Measurements from ENCODE around the gene USP10.

The USP10 gene

DNA sequence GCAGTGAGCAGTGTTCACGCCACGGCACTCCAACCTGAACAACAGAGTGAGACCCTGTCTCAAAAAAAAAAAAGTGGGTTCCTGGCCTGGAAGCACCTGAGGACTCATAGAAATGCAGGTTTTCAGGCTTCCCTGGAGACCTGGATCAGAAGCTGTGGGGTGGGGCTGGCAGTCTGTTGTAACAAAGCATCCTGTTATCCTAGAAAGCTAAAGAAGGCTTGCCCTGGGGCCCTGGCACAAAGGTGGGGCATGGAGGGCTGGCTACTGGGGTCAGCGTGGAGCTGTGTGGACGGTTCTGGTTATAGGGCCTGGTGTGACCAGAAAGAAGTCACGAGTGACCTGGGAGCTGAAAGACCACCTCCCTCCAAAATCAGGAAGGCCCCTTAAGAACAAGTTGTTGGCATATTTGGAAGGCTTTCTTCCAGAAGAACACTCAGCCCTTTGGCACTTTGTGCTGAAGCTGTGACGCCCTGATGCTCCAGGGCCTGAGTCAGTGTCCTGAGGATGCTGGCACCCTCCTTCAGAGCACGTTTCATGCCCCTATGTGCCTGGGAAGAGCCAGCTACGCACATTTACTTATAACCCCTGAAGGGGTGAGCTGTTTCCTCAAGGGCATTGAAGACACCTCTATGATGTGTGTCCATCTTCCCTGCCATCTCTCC, 126.2 kb downstream of the USP10 start:
- DNase-seq (ENCODE audit: low spot score), result no peak

DNA sequence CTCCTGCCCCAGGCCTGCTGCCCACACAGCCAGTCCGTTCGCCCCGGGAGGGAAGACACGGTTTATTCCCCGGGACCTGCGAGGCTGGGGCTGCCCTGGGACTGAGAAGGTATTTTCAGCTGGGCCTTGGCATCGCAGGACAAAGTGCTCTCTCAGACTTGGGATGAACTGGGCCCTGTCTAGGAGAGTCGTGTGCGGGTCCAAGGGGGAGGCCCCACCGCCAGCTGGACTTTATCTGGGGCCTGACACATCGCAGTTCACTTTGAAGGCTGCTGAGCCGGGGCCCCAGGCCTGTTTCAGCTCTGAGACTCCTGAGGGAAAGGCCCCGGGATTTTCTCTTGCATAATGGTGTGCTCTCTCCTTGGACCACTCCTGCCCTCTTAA, 126.8 kb downstream of the USP10 start:
- no peak for DNase-seq (ENCODE audit: low spot score)

GRCh38 chr16:84827131-84827574, 127.4 kb downstream of the USP10 start:
- DNase-seq (ENCODE audit: low spot score), result no peak

GRCh38 chr16:84827897-84828296, 128.1 kb downstream of the USP10 start:
- DNase-seq (ENCODE audit: low spot score), result no peak

GRCh38 chr16:84828322-84828721, 128.5 kb downstream of the USP10 start:
- DNase-seq (ENCODE audit: low spot score), result no peak

All from iPS-NIHi11 (cell line).